ENCODE results near the gene JUN. TPM values are rescaled to one million over a fixed set of nuclear protein-coding genes. Genes with fewer than 3 reads are reported as not detected.

The JUN gene
- total RNA-seq, 4 donors from 2014 or later: 41.2 to 104 (median 90.8) TPM

DNA sequence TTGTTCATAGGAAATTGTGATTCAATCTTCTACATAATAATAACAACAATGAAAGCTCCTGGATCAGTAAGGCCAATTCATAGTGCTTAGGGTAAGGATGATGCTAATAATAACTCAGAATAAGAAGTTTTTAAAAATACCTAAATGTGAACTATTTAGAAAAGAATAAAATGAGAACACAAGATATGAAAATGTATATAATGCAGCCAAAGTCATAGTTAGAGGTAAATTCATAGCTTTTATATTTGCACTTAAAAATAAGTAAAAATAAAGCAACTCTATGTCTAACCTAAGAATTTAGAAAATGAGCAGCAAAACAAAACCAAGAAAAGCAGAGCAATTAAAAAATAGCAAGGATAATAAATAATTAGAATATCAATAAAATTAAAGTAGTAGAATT lies 43.5 kb upstream of the JUN start:
- H3K27ac ChIP-seq: no peak overlapping the region
- no peak overlapping the region for H3K4me3 ChIP-seq
- in situ Hi-C loops (cut with MboI; ENCODE audit: low sequenced_read_pairs in 4 of 4): no loop called here
- no peaks in the 10 kb centered on the region for H3K36me3 ChIP-seq
- H3K9me3 ChIP-seq: no peaks in the 10 kb centered on the region
- no peaks in the 10 kb centered on the region for H3K4me1 ChIP-seq
- TF ChIP-seq, protein P1, sequence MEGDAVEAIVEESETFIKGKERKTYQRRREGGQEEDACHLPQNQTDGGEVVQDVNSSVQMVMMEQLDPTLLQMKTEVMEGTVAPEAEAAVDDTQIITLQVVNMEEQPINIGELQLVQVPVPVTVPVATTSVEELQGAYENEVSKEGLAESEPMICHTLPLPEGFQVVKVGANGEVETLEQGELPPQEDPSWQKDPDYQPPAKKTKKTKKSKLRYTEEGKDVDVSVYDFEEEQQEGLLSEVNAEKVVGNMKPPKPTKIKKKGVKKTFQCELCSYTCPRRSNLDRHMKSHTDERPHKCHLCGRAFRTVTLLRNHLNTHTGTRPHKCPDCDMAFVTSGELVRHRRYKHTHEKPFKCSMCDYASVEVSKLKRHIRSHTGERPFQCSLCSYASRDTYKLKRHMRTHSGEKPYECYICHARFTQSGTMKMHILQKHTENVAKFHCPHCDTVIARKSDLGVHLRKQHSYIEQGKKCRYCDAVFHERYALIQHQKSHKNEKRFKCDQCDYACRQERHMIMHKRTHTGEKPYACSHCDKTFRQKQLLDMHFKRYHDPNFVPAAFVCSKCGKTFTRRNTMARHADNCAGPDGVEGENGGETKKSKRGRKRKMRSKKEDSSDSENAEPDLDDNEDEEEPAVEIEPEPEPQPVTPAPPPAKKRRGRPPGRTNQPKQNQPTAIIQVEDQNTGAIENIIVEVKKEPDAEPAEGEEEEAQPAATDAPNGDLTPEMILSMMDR (IDR thresholded peaks at IDR 0.05 in 4 of 5, conservative IDR thresholded peaks at IDR 0.05 in 1 of 5): no peak
- TF ChIP-seq POLR2A (IDR thresholded peaks at IDR 0.05): no peak
- intact Hi-C loops (cut with DNase I; ENCODE audit: low total_unique reads): no loop called here
- H3K27me3 ChIP-seq: no peaks in the 10 kb centered on the region
- DNase-seq: no peak
- ATAC-seq: no peak

DNA sequence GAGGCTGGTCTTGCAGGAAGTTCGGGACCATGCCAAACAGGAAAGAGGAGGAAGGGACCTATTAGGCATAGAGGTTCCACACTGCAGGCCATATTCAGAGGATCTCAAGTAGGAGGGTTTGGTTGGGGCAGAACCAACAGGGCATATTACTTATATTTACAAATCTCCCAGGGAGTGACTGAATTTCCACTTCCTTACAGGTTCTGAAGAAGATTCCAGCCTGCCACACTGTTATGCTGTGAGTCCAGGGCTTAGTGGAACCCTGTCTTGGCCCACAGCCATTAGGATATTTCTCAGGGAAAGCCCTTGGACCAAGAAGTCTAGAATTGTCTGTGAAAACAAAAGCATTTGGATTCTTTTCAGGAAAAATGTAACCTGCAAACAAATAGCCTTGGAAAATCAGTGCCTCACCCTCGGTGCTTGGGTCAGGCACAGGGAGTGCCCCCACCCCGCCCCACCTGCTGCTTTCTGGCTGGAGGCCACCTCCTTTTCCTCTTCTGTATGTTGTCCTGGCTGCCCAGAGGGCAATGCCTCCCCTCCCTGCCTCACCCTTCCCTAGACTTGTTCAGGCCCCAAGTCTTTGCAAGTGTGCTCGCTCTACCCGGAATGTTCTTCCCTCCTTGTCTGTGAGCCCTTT lies 41.0 kb upstream of the JUN start:
- H3K4me3 ChIP-seq: no peak overlapping the region
- no peaks in the 10 kb centered on the region for H3K9me3 ChIP-seq
- no peaks in the 10 kb centered on the region for H3K36me3 ChIP-seq
- ATAC-seq (no peak), DNase-seq (no peak)
- no peaks in the 10 kb centered on the region for H3K4me1 ChIP-seq
- in situ Hi-C loops (cut with MboI; ENCODE audit: low sequenced_read_pairs in 4 of 4) (no loop called here), intact Hi-C loops (cut with DNase I; ENCODE audit: low total_unique reads) (no loop called here)
- no peaks in the 10 kb centered on the region for H3K27me3 ChIP-seq
- TF ChIP-seq, protein P1 (IDR thresholded peaks at IDR 0.05 in 4 of 5, conservative IDR thresholded peaks at IDR 0.05 in 1 of 5): no peak
- TF ChIP-seq POLR2A (IDR thresholded peaks at IDR 0.05): no peak
- no peak overlapping the region for H3K27ac ChIP-seq

DNA sequence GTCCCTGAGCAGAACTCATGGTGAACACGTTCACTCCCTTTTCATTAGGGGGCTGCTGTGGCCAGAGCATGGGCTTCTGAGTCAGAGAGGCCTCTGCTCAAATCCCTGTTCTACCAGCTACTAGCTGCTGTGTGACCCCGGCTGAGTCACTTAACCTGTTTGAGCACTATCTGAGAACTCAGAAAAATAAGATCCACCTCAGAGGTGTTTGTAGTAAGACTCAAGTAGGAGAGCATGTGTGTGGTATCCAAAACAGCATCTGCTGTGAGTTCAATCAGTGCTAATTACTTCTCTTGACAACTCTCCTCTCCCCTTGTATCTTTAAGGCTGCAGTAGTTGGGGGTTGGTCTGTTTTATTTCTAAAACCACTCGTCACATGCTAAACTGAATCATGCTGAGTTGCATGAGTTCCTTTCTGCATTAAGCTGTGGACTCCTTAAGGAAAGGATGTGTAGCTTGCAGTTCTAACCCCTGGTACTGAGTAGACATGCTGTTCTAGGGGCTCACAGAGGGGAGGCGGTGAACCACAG lies 39.7 kb upstream of the JUN start:
- intact Hi-C loops (cut with DNase I; ENCODE audit: low total_unique reads): no loop called here
- DNase-seq (no peak), ATAC-seq (no peak)
- Histone ChIP-seq H3K4me1 (no peaks in the 10 kb centered on the region), H3K36me3 (no peaks in the 10 kb centered on the region), H3K4me3 (no peak overlapping the region), H3K27me3 (no peaks in the 10 kb centered on the region), H3K27ac (no peak overlapping the region), H3K9me3 (no peaks in the 10 kb centered on the region)
- TF ChIP-seq POLR2A (IDR thresholded peaks at IDR 0.05): no peak
- TF ChIP-seq, protein P1 (IDR thresholded peaks at IDR 0.05 in 4 of 5, conservative IDR thresholded peaks at IDR 0.05 in 1 of 5): no peak
- in situ Hi-C loops (cut with MboI; ENCODE audit: low sequenced_read_pairs in 4 of 4): no loop called here

DNA sequence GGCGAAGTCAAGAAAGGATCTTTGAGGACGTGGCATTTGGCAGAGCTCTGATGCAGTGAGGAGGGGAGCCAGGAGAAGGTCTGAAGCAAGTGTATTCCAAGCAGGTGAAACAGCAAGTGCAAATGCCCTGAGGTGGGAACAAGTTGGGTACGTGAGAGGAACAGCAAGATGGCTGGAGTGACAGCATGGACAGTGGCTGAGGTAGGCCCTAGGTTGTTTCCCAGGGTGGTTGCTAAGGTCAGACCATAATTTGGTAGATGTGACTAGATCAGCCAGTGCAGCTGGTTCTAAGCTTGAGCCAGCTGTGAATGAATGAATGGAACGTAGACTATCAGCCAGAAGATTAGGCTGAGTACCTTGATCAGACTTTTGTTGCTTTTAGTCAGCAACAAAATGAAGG lies 37.5 kb upstream of the JUN start:
- intact Hi-C loops (cut with DNase I; ENCODE audit: low total_unique reads): no loop called here
- H3K4me1 ChIP-seq: peaks cover 0 to 6% of the 10 kb centered on the region in 2 donors
- no peaks in the 10 kb centered on the region for H3K27me3 ChIP-seq
- DNase-seq (no peak), ATAC-seq (no peak)
- H3K27ac ChIP-seq: no peak overlapping the region
- H3K9me3 ChIP-seq: no peaks in the 10 kb centered on the region
- TF ChIP-seq POLR2A (IDR thresholded peaks at IDR 0.05): no peak
- TF ChIP-seq, protein P1 (IDR thresholded peaks at IDR 0.05 in 4 of 5, conservative IDR thresholded peaks at IDR 0.05 in 1 of 5): no peak
- no peaks in the 10 kb centered on the region for H3K36me3 ChIP-seq
- in situ Hi-C loops (cut with MboI; ENCODE audit: low sequenced_read_pairs in 4 of 4): no loop called here
- H3K4me3 ChIP-seq: no peak overlapping the region

DNA sequence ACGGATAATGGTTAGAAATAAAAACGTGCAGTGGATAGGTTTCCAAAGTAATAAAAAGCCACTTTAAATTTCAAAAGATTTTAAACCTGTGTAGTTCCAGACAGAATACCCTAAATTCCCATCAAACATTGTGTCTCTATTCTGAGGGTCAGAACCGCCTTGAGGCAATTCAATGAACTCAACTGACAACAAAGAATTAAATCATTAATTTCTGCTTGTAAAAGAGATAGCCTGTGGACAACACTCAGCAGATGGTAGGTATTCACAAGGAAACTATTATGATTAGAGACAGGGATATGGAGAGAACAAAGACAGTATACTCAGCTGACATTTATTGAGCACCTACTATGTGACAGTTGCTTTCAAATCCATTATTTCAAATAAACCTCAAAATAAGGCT lies 35.1 kb upstream of the JUN start:
- in situ Hi-C loops (cut with MboI; ENCODE audit: low sequenced_read_pairs in 4 of 4): no loop called here
- Histone ChIP-seq H3K9me3 (no peaks in the 10 kb centered on the region), H3K36me3 (no peaks in the 10 kb centered on the region), H3K4me1 (peaks cover 0 to 6% of the 10 kb centered on the region in 2 donors), H3K27me3 (no peaks in the 10 kb centered on the region), H3K4me3 (no peak overlapping the region), H3K27ac (no peak overlapping the region)
- no peak for TF ChIP-seq POLR2A (IDR thresholded peaks at IDR 0.05)
- no peak for ATAC-seq
- DNase-seq: no peak
- intact Hi-C loops (cut with DNase I; ENCODE audit: low total_unique reads): no loop called here
